A549 treated with AZD9567 at 1 μM for 4 hours (cell line): ENCODE data around the gene TMEM25. TPM values are rescaled to one million over a fixed set of nuclear protein-coding genes. Genes with fewer than 3 reads are reported as not detected.

Experiments
- total RNA-seq: library from RNA; stranded (reverse); fragments of 200-300 nt; extraction: Qiagen RNA extraction; gene quantifications from 5 replicates; pipeline ENCODE4 v1.2.3, GENCODE V29; 2022; ENCODE audit not compliant: insufficient read depth

The TMEM25 gene
- total RNA-seq, result 0.34 to 0.66 TPM (median 0.49 TPM) in 4 of 5 replicates, not detected in the other

GRCh38 chr11:118530683-118531596, at the start of gene TMEM25:
TSS of gene TMEM25 (plus strand) at chr11:118531192. CDS start at chr11:118531802, 610 bp downstream.

GRCh38 chr11:118527109-118527508, 3.9 kb upstream of the TMEM25 start, which contains the start of gene TTC36:
TSS of gene TTC36 (plus strand) at chr11:118527474. CDS start at chr11:118527495, 21 bp downstream.

GRCh38 chr11:118572061-118572980, 41.3 kb downstream of the TMEM25 start, which contains the start of gene ARCN1:
TSS of gene ARCN1 (plus strand) at chr11:118572409. CDS start at chr11:118572548, 139 bp downstream.

Other genes starting within 250 kb of the TMEM25 start
- not detected in 5 replicates for gene CD3E, start 226.5 kb upstream of the TMEM25 start, total RNA-seq
- not detected in 5 replicates for gene CD3D, start 188.5 kb upstream of the TMEM25 start, total RNA-seq
- not detected in 5 replicates for gene CD3G, start 186.8 kb upstream of the TMEM25 start, total RNA-seq
- gene UBE4A, start 171.6 kb upstream of the TMEM25 start, total RNA-seq, result 8.9 to 12.5 TPM (median 10.0 TPM) in 5 replicates
- 145 to 210 TPM (median 194 TPM) in 5 replicates for gene ATP5MG, start 129.6 kb upstream of the TMEM25 start, total RNA-seq
- gene KMT2A, start 94.7 kb upstream of the TMEM25 start, total RNA-seq, result 10.7 to 19.9 TPM (median 12.3 TPM) in 5 replicates
- gene TTC36, start 3.7 kb upstream of the TMEM25 start, total RNA-seq, result 0.13 to 0.16 TPM in 2 of 5 replicates, not detected in the others
- gene IFT46, start 34.7 kb downstream of the TMEM25 start, total RNA-seq, result 14.9 to 16.3 TPM (median 15.5 TPM) in 5 replicates
- 83.3 to 105 TPM (median 86.7 TPM) in 5 replicates for gene ARCN1, start 41.2 kb downstream of the TMEM25 start, total RNA-seq
- gene PHLDB1, start 76.4 kb downstream of the TMEM25 start, total RNA-seq, result 7.6 to 11.4 TPM (median 7.8 TPM) in 5 replicates
- not detected in 5 replicates for gene TREH, start 148.5 kb downstream of the TMEM25 start, total RNA-seq